K562 (cell line): Measurements from ENCODE around the gene CAPN12.

Source experiments
- NFE2L1 ChIP-seq: fragments of 450-650 bp; IDR thresholded peaks from 2 replicates; pipeline ENCODE4 v1.6.1; 2016; ENCODE audit warnings: missing genetic modification characterization, low read depth, mild to moderate bottlenecking, missing compliant biosample characterization, moderate library complexity, borderline replicate concordance
- RAD21 ChIP-seq, 2 experiments: fragments of 250-450 bp in 1 of 2; fragments of 450-650 bp in 1 of 2; sonication (Bioruptor Pico) in 1 of 2; formaldehyde crosslinking in 1 of 2; IDR thresholded peaks in 1 of 2; conservative IDR thresholded peaks in 1 of 2; 2 replicates each; pipeline versions ENCODE4 v1.4.0 to v1.8.0; 2020 to 2022; ENCODE audit warnings: mild to moderate bottlenecking in 2 of 2, moderate library complexity in 1 of 2
- TF ChIP-seq, protein P1 (sequence below): IDR thresholded peaks from 2 replicates; pipeline ENCODE4 v1.6.1; 2012; ENCODE audit warnings: low read depth, low read length, improper control_type of control experiment, borderline replicate concordance
- TF ChIP-seq, protein P2 (sequence below): sonication (generic); IDR thresholded peaks from 2 replicates; pipeline ENCODE4 v1.6.1; 2016
- TF ChIP-seq, protein P3 (sequence below): sonication (generic); formaldehyde crosslinking; IDR thresholded peaks from 2 replicates; pipeline ENCODE4 v1.5.0; 2020; ENCODE audit warnings: missing genetic modification reagents

DNA sequence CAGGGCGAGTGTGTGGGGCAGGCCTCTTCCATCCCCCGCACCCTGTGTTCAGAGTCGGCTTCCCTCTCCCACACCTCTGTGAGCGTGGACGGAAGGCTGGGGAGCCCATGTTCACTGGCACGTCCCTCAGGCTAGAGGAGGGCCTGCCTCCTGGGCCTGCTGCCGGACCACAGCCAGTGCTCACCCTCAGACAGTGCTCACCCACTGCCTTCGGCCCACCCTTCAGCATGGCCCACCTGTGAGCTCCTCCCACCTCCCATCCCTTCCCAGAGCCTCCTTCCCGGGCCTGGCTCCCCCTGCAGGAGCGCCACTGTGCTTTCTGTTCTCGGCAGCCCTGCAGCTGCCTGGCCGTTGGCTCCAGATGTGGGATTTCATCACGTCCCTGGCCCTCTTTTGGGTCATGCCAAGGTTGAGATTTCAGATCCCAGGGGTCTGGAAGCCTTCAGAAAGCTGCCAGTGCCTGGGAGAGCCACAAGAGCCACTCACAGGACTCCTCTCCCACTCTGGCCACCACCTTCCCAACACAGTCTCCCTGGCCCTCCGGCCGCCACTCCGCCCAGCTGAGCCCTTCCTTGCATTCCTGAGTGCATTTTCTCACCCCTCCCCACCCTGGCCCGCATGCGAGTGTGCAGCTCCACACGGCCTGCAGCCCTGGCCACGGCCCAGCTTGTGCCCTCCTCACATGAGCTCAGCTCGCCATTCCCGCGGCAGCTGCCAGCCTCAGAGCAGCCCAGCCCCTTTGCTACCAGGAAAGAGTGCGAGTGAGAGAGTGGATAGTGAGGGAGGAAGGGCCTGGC lies 25.3 kb downstream of the CAPN12 start:
- TF ChIP-seq, protein P1, sequence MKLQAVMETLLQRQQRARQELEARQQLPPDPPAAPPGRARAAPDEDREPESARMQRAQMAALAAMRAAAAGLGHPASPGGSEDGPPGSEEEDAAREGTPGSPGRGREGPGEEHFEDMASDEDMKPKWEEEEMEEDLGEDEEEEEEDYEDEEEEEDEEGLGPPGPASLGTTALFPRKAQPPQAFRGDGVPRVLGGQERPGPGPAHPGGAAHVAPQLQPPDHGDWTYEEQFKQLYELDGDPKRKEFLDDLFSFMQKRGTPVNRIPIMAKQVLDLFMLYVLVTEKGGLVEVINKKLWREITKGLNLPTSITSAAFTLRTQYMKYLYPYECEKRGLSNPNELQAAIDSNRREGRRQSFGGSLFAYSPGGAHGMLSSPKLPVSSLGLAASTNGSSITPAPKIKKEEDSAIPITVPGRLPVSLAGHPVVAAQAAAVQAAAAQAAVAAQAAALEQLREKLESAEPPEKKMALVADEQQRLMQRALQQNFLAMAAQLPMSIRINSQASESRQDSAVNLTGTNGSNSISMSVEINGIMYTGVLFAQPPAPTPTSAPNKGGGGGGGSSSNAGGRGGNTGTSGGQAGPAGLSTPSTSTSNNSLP = no peak
- peak in 1 of 2 experiments; percentile 36; a peak in 2 of 4 replicates for TF ChIP-seq RAD21 (CRISPR knock-in tag; conservative IDR thresholded peaks at IDR 0.05 in 1 of 2, IDR thresholded peaks at IDR 0.05 in 1 of 2)
- TF ChIP-seq NFE2L1 (tag) = no peak
- TF ChIP-seq, protein P2, sequence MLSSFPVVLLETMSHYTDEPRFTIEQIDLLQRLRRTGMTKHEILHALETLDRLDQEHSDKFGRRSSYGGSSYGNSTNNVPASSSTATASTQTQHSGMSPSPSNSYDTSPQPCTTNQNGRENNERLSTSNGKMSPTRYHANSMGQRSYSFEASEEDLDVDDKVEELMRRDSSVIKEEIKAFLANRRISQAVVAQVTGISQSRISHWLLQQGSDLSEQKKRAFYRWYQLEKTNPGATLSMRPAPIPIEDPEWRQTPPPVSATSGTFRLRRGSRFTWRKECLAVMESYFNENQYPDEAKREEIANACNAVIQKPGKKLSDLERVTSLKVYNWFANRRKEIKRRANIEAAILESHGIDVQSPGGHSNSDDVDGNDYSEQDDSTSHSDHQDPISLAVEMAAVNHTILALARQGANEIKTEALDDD = no peak
- TF ChIP-seq, protein P3, sequence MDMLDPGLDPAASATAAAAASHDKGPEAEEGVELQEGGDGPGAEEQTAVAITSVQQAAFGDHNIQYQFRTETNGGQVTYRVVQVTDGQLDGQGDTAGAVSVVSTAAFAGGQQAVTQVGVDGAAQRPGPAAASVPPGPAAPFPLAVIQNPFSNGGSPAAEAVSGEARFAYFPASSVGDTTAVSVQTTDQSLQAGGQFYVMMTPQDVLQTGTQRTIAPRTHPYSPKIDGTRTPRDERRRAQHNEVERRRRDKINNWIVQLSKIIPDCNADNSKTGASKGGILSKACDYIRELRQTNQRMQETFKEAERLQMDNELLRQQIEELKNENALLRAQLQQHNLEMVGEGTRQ (CRISPR knock-in tag) = no peak
